CD14-positive monocyte (primary cell): Measurements from ENCODE around the gene INAFM1. TPM values are rescaled to one million over a fixed set of nuclear protein-coding genes. Genes with fewer than 3 reads are reported as not detected.
A peak's percentile ranks its signal among the peaks of the same experiment; 100 is the strongest.

Experiments
- DNase-seq, 3 donors: peaks; one replicate each; pipeline ENCODE4 v3.0.0-alpha.2; 2011 to 2022
- H2AFZ ChIP-seq: 2 replicates; pipeline ENCODE4 v1.6.0; 2012; ENCODE audit warnings: mild to moderate bottlenecking, low read depth, low read length, inconsistent platforms; ENCODE audit not compliant: insufficient read depth, poor library complexity, severe bottlenecking
- H3K27ac ChIP-seq, 2 donors: 1 replicate in 1 of 2; 2 replicates in 1 of 2; pipeline ENCODE4 v1.5.1; 2012 to 2013; ENCODE audit warnings: low read length in 2 of 2, control low read depth in 1 of 2, inconsistent platforms in 1 of 2, low read depth in 1 of 2, mild to moderate bottlenecking in 1 of 2
- H3K27me3 ChIP-seq, 2 donors: one replicate each; pipeline versions ENCODE4 v1.6.0 to v1.6.1; 2011 to 2013; ENCODE audit warnings: low read length in 2 of 2; ENCODE audit not compliant: control insufficient read depth in 2 of 2, insufficient read depth in 2 of 2
- H3K36me3 ChIP-seq, 2 donors: replicated peaks in 1 of 2; 1 replicate in 1 of 2; 2 replicates in 1 of 2; pipeline versions ENCODE4 v1.5.1 to v1.6.1; 2012 to 2013; ENCODE audit warnings: low read length in 2 of 2, control low read depth in 1 of 2, inconsistent platforms in 1 of 2, mild to moderate bottlenecking in 1 of 2; ENCODE audit not compliant: insufficient read depth in 2 of 2, control insufficient read depth in 1 of 2
- H3K4me1 ChIP-seq, 2 donors: 1 replicate in 1 of 2; 2 replicates in 1 of 2; pipeline versions ENCODE4 v1.5.1 to v1.6.1; 2012 to 2013; ENCODE audit warnings: low read length in 2 of 2, control low read depth in 1 of 2, inconsistent platforms in 1 of 2, mild to moderate bottlenecking in 1 of 2, moderate library complexity in 1 of 2; ENCODE audit not compliant: insufficient read depth in 2 of 2, control insufficient read depth in 1 of 2
- H3K4me2 ChIP-seq: replicated peaks from 2 replicates; pipeline ENCODE3; 2012; ENCODE audit warnings: low read length, moderate library complexity, mild to moderate bottlenecking; ENCODE audit not compliant: poor library complexity, severe bottlenecking; ENCODE audit errors: extremely low read depth
- H3K4me3 ChIP-seq, 3 experiments: fragments of 200-600 bp in 1 of 3; sonication (generic) in 1 of 3; replicated peaks in 1 of 3; 1 replicate in 2 of 3; 2 replicates in 1 of 3; pipeline ENCODE4 v1.5.1; 2011 to 2013; ENCODE audit warnings: low read length in 3 of 3, mild to moderate bottlenecking in 3 of 3, control low read depth in 2 of 3, low read depth in 2 of 3, inconsistent platforms in 1 of 3, moderate library complexity in 1 of 3
- H3K79me2 ChIP-seq: 2 replicates; pipeline ENCODE4 v1.6.0; 2012; ENCODE audit warnings: mild to moderate bottlenecking, control low read depth, inconsistent platforms, low read length, moderate library complexity; ENCODE audit not compliant: insufficient read depth
- H3K9ac ChIP-seq: 2 replicates; pipeline ENCODE4 v1.6.0; 2017; ENCODE audit warnings: low read length, mild to moderate bottlenecking; ENCODE audit not compliant: insufficient read depth, poor library complexity, severe bottlenecking
- H3K9me3 ChIP-seq, 2 donors: replicated peaks in 1 of 2; 1 replicate in 1 of 2; 2 replicates in 1 of 2; pipeline versions ENCODE4 v1.5.1 to v1.6.1; 2012 to 2013; ENCODE audit warnings: low read length in 2 of 2, control low read depth in 1 of 2; ENCODE audit not compliant: control insufficient read depth in 1 of 2, insufficient read depth in 1 of 2
- H4K20me1 ChIP-seq: 2 replicates; pipeline ENCODE4 v1.6.0; 2012; ENCODE audit warnings: mild to moderate bottlenecking, low read length, control low read depth, moderate library complexity; ENCODE audit not compliant: insufficient read depth
- H3K27ac Mint-ChIP-seq, 7 donors: one replicate each; pipeline ENCODE4 v1.8.0; 2020; ENCODE audit warnings: mild to moderate bottlenecking in 7 of 7, mixed read lengths in 7 of 7, moderate library complexity in 6 of 7, inconsistent platforms in 2 of 7
- H3K27me3 Mint-ChIP-seq, 3 donors: one replicate each; pipeline ENCODE4 v1.8.0; 2021 to 2022; ENCODE audit warnings: low read depth in 3 of 3, mild to moderate bottlenecking in 3 of 3, mixed read lengths in 3 of 3, moderate library complexity in 3 of 3, inconsistent platforms in 1 of 3
- H3K36me3 Mint-ChIP-seq, 2 donors: one replicate each; pipeline ENCODE4 v1.8.0; 2020; ENCODE audit warnings: mixed read lengths in 2 of 2, inconsistent platforms in 1 of 2, mild to moderate bottlenecking in 1 of 2
- H3K4me1 Mint-ChIP-seq: one replicate; pipeline ENCODE4 v1.8.0; 2020; ENCODE audit warnings: mild to moderate bottlenecking, mixed read lengths
- H3K4me3 Mint-ChIP-seq, 2 donors: one replicate each; pipeline ENCODE4 v1.8.0; 2020; ENCODE audit warnings: mild to moderate bottlenecking in 2 of 2, mixed read lengths in 2 of 2, moderate library complexity in 1 of 2
- H3K9me3 Mint-ChIP-seq, 7 donors: one replicate each; pipeline ENCODE4 v1.8.0; 2020 to 2022; ENCODE audit warnings: mixed read lengths in 7 of 7, mild to moderate bottlenecking in 6 of 7, moderate library complexity in 6 of 7, inconsistent platforms in 2 of 7
- WGBS: methylation state at CpG from one replicate; pipeline ENCODE4 v1.1.5; 2013; ENCODE audit warnings: missing lambda C conversion rate; ENCODE audit not compliant: insufficient coverage; 5-methylcytosine and 5-hydroxymethylcytosine counted together
- intact Hi-C, 2 donors: fragments of 100-400 bp; cut with micrococcal nuclease; formaldehyde crosslinking; loops; one replicate each; pipeline versions ENCODE4 v1.15.0 to v1.15.1; 2023
- polyA plus RNA-seq, 3 donors: library from polyadenylated mRNA; depleted of rRNA in 1 of 3; unstranded in 2 of 3; stranded (reverse) in 1 of 3; fragments of 300-500 nt in 2 of 3; fragments of >200 nt in 1 of 3; fragmentation: Illumina TruSeq in 2 of 3; gene quantifications; 1 replicate in 2 of 3; 2 replicates in 1 of 3; pipeline ENCODE4 v1.2.3, GENCODE V29; 2012 to 2021
- TF ChIP-seq, protein P1 (sequence below): fragments of 200-600 bp; IDR thresholded peaks from one replicate; pipeline ENCODE4 v1.8.0; 2022; ENCODE audit warnings: antibody characterized with exemption, mild to moderate bottlenecking

INAFM1 gene
- polyA plus RNA-seq, 3 donors = 6.2 to 7.3 (median 6.5) TPM

DNA sequence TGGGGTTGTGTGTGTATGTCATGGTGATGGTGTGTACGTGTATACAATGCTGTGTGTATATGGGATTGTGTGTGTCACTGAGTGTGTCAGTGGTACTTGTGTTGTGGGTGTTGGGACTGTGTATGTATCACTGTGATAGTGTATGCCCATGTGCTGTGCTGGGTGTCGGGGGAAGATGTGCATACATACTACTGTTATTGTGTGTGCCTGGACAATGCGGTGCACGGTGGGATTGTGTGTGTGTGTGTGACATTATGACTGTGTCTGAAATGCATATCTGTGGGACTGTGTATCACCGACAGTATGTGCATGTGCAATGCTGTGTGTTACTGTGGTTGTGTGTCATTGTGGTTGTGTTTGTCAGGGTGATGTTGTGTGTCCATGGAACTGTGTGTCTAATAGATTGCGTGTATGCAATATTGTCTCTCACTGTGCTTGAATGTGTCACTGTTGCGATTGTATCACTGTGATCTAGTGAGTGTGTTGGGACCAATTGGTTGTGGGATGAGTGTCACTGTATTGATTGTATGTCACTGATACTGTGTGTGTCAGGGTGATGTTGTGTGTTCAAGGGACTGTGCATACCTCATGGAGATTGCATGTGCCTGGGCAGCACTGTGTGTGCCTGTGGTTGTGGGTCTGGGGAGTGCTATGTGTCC lies 32.6 kb upstream of the INAFM1 start:
- H2AFZ ChIP-seq = no peak overlapping the region
- no peaks in the 10 kb centered on the region for H3K79me2 ChIP-seq
- WGBS = 82% methylated on average over 7 of the region's 7 CpGs
- no peak overlapping the region for H3K4me3 Mint-ChIP-seq
- H3K9ac ChIP-seq = no peak overlapping the region
- intact Hi-C loops = loop anchor here in 1 of 2 donors (2.0 kb wide), 1 partner anchor 15 kb away; no protein-coding TSS in a partner anchor
- peak in 1 of 3 donors; percentile 51 for DNase-seq
- H3K36me3 Mint-ChIP-seq = peaks cover 3 to 8% of the 10 kb centered on the region in 2 donors
- H3K36me3 ChIP-seq = no peaks in the 10 kb centered on the region
- H3K4me2 ChIP-seq = no peak overlapping the region
- TF ChIP-seq, protein P1, sequence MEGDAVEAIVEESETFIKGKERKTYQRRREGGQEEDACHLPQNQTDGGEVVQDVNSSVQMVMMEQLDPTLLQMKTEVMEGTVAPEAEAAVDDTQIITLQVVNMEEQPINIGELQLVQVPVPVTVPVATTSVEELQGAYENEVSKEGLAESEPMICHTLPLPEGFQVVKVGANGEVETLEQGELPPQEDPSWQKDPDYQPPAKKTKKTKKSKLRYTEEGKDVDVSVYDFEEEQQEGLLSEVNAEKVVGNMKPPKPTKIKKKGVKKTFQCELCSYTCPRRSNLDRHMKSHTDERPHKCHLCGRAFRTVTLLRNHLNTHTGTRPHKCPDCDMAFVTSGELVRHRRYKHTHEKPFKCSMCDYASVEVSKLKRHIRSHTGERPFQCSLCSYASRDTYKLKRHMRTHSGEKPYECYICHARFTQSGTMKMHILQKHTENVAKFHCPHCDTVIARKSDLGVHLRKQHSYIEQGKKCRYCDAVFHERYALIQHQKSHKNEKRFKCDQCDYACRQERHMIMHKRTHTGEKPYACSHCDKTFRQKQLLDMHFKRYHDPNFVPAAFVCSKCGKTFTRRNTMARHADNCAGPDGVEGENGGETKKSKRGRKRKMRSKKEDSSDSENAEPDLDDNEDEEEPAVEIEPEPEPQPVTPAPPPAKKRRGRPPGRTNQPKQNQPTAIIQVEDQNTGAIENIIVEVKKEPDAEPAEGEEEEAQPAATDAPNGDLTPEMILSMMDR = no peak
- H4K20me1 ChIP-seq = no peaks in the 10 kb centered on the region
- H3K9me3 Mint-ChIP-seq = peaks cover 0 to 25% (median 9%) of the 10 kb centered on the region in 7 donors
- H3K4me1 ChIP-seq = peaks cover 36 to 46% of the 10 kb centered on the region in 2 donors
- H3K9me3 ChIP-seq = peaks cover 3 to 25% of the 10 kb centered on the region in 2 donors
- no peak overlapping the region for H3K27ac ChIP-seq
- peaks cover 29% of the 10 kb centered on the region for H3K4me1 Mint-ChIP-seq
- H3K27ac Mint-ChIP-seq = no peak overlapping the region
- no peak overlapping the region for H3K4me3 ChIP-seq
- peaks cover 27 to 41% (median 36%) of the 10 kb centered on the region in 3 donors for H3K27me3 Mint-ChIP-seq
- H3K27me3 ChIP-seq = peaks cover 31 to 58% of the 10 kb centered on the region in 2 donors

DNA sequence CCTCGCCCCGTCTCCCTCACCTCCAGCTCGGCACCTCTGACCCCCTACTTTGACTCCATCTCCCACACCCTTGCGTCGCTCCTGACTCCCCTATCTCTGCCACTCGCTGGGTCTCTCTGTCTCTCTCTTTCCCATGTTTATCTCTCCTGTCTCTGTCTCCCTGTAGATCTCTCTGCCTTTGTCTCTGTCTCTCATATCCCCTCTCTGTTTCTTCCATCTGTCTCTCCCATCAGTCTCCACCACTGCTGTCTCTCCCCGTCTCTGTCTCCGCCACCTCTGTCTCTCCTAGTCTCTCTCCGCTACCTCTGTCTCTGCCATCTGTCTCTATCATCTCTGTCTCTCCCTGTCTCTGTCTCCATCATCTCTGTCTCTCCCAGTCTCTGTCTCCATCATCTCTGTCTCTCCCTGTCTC lies 31.3 kb upstream of the INAFM1 start:
- peak overlapping the region; percentile 44 for H2AFZ ChIP-seq
- TF ChIP-seq, protein P1 = no peak

More for the DNA sequence above, 31.3 kb upstream of the INAFM1 start:
- peak overlapping the region in 5 of 7 donors; percentile 11 to 94 (median 91) for H3K27ac Mint-ChIP-seq
- H3K4me2 ChIP-seq = peak overlapping the region; percentile 52
- no peaks in the 10 kb centered on the region for H3K36me3 ChIP-seq
- intact Hi-C loops = no loop called here
- peak overlapping the region; percentile 71 to 92 for H3K4me3 Mint-ChIP-seq
- H3K9me3 ChIP-seq = peaks cover 3 to 25% of the 10 kb centered on the region in 2 donors
- peaks cover 31 to 48% of the 10 kb centered on the region in 2 donors for H3K27me3 ChIP-seq
- H4K20me1 ChIP-seq = no peaks in the 10 kb centered on the region
- H3K4me3 ChIP-seq = peak overlapping the region in 1 of 3 experiments; percentile 43
- no peak for DNase-seq
- WGBS = 23% methylated on average over 7 of the region's 9 CpGs
- H3K9ac ChIP-seq = no peak overlapping the region
- H3K79me2 ChIP-seq = no peaks in the 10 kb centered on the region
- peaks cover 18 to 35% (median 32%) of the 10 kb centered on the region in 3 donors for H3K27me3 Mint-ChIP-seq
- H3K27ac ChIP-seq = no peak overlapping the region
- peaks cover 0 to 21% (median 9%) of the 10 kb centered on the region in 7 donors for H3K9me3 Mint-ChIP-seq
- peaks cover 3 to 8% of the 10 kb centered on the region in 2 donors for H3K36me3 Mint-ChIP-seq
- peaks cover 32% of the 10 kb centered on the region for H3K4me1 Mint-ChIP-seq
- peaks cover 36 to 46% of the 10 kb centered on the region in 2 donors for H3K4me1 ChIP-seq
